Activated CD4-positive, alpha-beta T cell treated with anti-CD3 and anti-CD28 coated beads, Interleukin-2, amount 10 ng/mL, durations not matched to agents 24 days and 14 days (primary cell): ENCODE data around the gene EIPR1. TPM values are rescaled to one million over a fixed set of nuclear protein-coding genes. Genes with fewer than 3 reads are reported as not detected.

Experiments
- DNase-seq: peaks from one replicate; pipeline ENCODE4 v3.0.0; 2022
- H3K27ac Mint-ChIP-seq: one replicate; pipeline ENCODE4 v1.8.0; 2022; ENCODE audit warnings: mild to moderate bottlenecking, mixed read lengths
- H3K27me3 Mint-ChIP-seq: one replicate; pipeline ENCODE4 v1.8.0; 2022; ENCODE audit warnings: mixed read lengths
- H3K36me3 Mint-ChIP-seq: one replicate; pipeline ENCODE4 v1.8.0; 2022; ENCODE audit warnings: low read depth, mild to moderate bottlenecking, mixed read lengths
- H3K4me1 Mint-ChIP-seq: one replicate; pipeline ENCODE4 v1.8.0; 2021; ENCODE audit warnings: mixed read lengths
- H3K4me3 Mint-ChIP-seq: one replicate; pipeline ENCODE4 v1.8.0; 2022; ENCODE audit warnings: mild to moderate bottlenecking, moderate library complexity, mixed read lengths
- H3K9me3 Mint-ChIP-seq: one replicate; pipeline ENCODE4 v1.8.0; 2021; ENCODE audit warnings: mixed read lengths
- intact Hi-C: fragments of 100-400 bp; cut with micrococcal nuclease; formaldehyde crosslinking; loops from one replicate; pipeline ENCODE4 v1.15.1; 2023
- total RNA-seq: library from RNA; stranded (reverse); gene quantifications from 2 replicates; pipeline ENCODE4 v1.2.3, GENCODE V29; 2022

Gene EIPR1
- total RNA-seq, 1 donor from 2014 or later = 52.1 TPM

DNA sequence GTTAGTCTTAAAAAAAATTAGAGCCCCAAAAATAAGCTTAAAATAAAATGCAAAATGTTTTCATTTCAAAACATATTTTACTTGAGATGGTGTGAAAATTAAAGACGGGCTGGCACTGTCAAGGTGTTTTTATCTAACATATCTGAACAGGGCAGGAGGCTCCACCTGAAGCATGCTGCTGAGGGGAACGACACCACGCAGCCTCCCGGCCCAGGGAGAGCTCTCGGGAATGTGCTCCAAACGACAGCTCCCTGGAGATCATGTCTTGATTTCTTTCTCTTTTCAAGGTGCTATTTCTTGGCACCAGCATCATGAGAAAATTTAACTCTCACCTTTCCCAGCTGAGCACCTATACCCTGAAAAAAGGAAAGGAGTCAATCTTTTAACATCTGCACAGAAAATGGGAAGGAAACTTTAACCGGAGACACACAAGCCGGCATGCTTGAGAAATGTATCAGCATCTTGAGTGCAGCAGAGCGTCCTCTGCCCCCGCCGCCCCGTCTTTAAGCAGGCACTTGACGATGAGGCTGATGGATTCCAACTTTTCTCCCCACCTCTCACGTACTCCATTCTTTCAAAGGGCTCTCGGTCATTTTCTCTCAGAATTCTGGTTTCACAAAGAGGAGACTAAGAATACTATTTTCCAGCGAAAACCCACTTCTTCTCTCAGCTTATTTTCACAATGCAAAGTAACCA, 56.6 kb downstream of the EIPR1 start:
- Mint-ChIP-seq H3K4me1 (peaks cover 2% of the 10 kb centered on the region), H3K4me3 (no peak overlapping the region), H3K9me3 (no peaks in the 10 kb centered on the region), H3K36me3 (peaks cover 17% of the 10 kb centered on the region), H3K27ac (no peak overlapping the region), H3K27me3 (no peaks in the 10 kb centered on the region)
- no peak for DNase-seq
- intact Hi-C loops = no loop called here

DNA sequence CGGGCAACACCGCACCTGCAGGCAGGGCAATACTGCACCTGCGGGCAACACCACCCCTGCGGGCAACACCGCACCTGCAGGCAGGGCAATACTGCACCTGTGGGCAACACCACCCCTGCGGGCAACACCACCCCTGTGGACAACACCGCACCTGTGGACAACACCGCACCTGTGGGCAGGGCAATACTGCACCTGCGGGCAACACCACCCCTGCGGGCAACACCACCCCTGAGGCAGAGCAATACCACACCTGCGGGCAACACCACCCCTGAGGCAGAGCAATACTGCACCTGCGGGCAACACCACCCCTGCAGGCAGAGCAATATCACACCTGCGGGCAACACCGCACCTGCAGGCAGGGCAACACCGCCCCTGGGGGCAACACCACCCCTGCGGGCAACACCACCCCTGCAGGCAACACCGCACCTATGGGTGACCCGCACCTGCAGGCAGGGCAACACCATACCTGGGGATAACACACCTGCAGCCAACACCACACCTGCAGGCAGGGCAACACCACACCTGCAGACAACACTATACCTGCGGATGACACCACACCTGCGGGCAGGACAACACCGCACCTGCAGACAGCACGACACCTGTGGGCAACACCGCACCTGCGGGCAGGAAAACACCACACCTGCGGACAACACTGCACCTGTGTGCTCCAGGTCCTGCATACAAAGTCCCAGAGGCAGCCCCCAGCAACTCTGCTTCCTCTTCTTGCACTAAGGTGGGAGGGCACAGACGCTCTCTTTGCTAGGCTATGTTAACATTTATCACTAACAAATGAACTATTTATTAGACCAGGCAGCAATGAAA, 57.7 kb downstream of the EIPR1 start:
- Mint-ChIP-seq H3K4me3 (no peak overlapping the region), H3K27me3 (no peaks in the 10 kb centered on the region)

DNA sequence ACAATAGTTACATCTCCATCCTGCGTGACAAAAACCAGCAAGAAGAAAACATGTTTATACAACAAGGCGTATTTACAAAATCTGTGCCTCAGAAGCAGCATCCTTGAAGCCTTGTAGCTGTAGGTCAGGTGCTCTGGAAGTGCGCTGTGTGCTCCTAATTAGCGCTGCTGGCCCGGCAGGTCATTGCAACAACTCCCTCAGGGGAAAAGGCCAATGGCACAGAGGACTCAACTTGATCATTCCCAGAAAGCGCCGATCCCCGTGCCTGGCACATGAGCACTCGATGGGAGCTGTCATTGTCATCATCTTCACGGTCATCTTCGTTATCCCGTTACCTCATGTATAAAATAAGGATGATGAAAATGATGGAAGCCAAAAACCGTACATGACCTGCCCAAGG, 58.5 kb downstream of the EIPR1 start:
- no peaks in the 10 kb centered on the region for H3K27me3 Mint-ChIP-seq
- peaks cover 17% of the 10 kb centered on the region for H3K36me3 Mint-ChIP-seq
- H3K27ac Mint-ChIP-seq = no peak overlapping the region
- peaks cover 2% of the 10 kb centered on the region for H3K4me1 Mint-ChIP-seq
- DNase-seq = no peak
- intact Hi-C loops = no loop called here
- H3K4me3 Mint-ChIP-seq = no peak overlapping the region
- H3K9me3 Mint-ChIP-seq = no peaks in the 10 kb centered on the region

More for the DNA sequence above, 57.7 kb downstream of the EIPR1 start:
- peaks cover 2% of the 10 kb centered on the region for H3K4me1 Mint-ChIP-seq
- no peak for DNase-seq
- intact Hi-C loops = no loop called here
- H3K36me3 Mint-ChIP-seq = peaks cover 17% of the 10 kb centered on the region
- H3K27ac Mint-ChIP-seq = no peak overlapping the region
- H3K9me3 Mint-ChIP-seq = no peaks in the 10 kb centered on the region

- peaks cover 3% of the 10 kb centered on the region for H3K4me1 Mint-ChIP-seq
- H3K4me3 Mint-ChIP-seq = no peak overlapping the region
- H3K9me3 Mint-ChIP-seq = no peaks in the 10 kb centered on the region
- H3K36me3 Mint-ChIP-seq = peaks cover 12% of the 10 kb centered on the region
- H3K27me3 Mint-ChIP-seq = no peaks in the 10 kb centered on the region
- intact Hi-C loops = no loop called here
- no peak for DNase-seq
- no peak overlapping the region for H3K27ac Mint-ChIP-seq
Observed at GRCh38 chr2:3317871-3318590, 59.6 kb downstream of the EIPR1 start.

DNA sequence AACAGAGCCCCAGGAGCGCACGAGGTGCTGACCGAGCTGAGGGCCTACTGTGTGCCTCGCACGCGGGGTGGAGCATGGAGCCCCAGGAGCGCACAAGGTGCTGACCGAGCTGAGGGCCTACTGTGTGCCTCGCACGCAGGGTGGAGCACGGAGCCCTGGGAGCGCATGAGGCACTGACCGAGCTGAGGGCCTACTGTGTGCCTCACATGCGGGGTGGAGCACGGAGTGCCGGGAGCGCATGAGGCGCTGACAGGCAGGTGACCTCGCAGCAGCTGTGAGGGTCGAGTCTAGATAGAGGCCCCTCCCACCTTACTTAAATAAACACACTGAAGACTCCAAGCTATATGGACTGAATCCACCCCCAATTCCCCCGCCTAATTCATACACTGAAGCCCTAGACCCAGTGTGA, 60.3 kb downstream of the EIPR1 start:
- Mint-ChIP-seq H3K4me1 (peaks cover 5% of the 10 kb centered on the region), H3K9me3 (no peaks in the 10 kb centered on the region), H3K27me3 (no peaks in the 10 kb centered on the region), H3K27ac (no peak overlapping the region), H3K36me3 (peaks cover 12% of the 10 kb centered on the region), H3K4me3 (no peak overlapping the region)
- no peak for DNase-seq
- intact Hi-C loops = no loop called here

DNA sequence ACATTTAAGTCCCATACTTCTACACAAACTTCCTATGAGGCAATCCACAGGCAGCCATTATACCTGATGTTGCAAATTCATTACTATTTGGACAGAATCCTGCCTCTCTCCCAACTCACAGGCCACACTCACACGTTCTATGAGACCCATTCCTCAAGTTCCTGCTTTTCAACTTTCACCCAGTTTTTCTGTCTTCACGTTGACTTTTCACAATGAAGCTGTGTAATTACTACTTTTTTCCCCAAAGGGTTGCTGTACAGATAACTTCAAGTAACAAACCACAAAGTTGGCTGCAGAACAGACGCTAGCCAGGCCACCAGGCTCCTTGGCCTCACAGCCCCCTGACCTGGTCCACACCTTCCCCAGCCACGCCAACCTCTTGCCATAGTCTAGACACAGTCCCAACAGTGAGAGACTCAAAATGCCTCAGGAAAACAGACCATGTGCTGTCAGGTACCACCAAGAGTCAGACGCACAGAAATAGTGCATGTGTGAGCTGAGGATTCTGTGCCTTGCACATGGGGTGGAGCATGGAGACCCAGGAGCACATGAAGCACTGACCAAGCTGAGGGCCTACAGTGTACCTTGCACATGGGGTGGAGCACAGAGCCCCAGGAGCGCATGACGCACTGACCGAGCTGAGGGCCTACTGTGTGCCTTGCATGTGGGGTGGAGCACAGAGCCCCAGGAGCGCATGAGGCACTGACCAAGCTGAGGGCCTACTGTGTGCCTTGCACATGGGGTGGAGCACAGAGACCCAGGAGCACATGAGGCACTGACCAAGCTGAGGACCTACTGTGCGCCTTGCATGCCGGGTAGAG, 61.0 kb downstream of the EIPR1 start:
- H3K9me3 Mint-ChIP-seq = no peaks in the 10 kb centered on the region
- H3K27me3 Mint-ChIP-seq = no peaks in the 10 kb centered on the region
- DNase-seq = no peak
- H3K4me1 Mint-ChIP-seq = peaks cover 5% of the 10 kb centered on the region
- H3K27ac Mint-ChIP-seq = no peak overlapping the region
- peaks cover 12% of the 10 kb centered on the region for H3K36me3 Mint-ChIP-seq
- intact Hi-C loops = no loop called here
- H3K4me3 Mint-ChIP-seq = no peak overlapping the region

GRCh38 chr2:3314626-3315025, 63.0 kb downstream of the EIPR1 start:
- no peak overlapping the region for H3K27ac Mint-ChIP-seq

DNA sequence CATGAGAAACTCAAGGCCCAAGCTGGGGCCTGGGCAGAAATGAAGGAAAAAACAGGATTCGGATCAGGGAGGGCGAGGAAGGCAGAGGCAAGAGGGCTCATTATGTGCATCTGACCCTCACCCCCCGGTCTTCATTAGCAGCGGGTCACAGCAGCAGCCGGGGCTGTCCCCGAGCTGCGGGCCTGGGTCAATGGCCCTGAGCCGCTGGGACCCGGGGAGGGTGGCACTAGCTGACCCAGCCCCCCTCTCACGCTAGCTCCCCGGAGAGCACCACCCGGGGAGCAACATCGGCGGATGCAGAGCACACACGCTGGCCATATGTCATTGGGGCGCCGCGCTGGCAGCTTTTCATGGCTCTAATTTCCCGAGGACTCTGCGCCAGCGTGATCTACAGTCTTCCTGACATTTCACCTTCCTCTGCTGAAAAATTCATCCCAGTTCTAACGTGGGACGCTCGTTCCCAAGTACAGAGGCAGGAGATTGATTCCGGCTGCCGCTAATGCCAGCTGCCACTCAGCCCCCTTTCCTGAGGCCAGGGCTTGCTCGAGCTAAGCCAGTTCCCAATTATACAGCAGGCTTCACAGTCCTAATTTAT, 63.7 kb downstream of the EIPR1 start:
- Mint-ChIP-seq H3K36me3 (peaks cover 8% of the 10 kb centered on the region), H3K4me1 (peaks cover 8% of the 10 kb centered on the region), H3K9me3 (no peaks in the 10 kb centered on the region), H3K4me3 (no peak overlapping the region), H3K27me3 (no peaks in the 10 kb centered on the region), H3K27ac (no peak overlapping the region)
- no peak for DNase-seq
- intact Hi-C loops = no loop called here

More at GRCh38 chr2:3314626-3315025, 63.0 kb downstream of the EIPR1 start:
- DNase-seq = no peak
- peaks cover 5% of the 10 kb centered on the region for H3K4me1 Mint-ChIP-seq
- no peak overlapping the region for H3K4me3 Mint-ChIP-seq
- intact Hi-C loops = no loop called here
- peaks cover 12% of the 10 kb centered on the region for H3K36me3 Mint-ChIP-seq
- H3K27me3 Mint-ChIP-seq = no peaks in the 10 kb centered on the region
- no peaks in the 10 kb centered on the region for H3K9me3 Mint-ChIP-seq

DNA sequence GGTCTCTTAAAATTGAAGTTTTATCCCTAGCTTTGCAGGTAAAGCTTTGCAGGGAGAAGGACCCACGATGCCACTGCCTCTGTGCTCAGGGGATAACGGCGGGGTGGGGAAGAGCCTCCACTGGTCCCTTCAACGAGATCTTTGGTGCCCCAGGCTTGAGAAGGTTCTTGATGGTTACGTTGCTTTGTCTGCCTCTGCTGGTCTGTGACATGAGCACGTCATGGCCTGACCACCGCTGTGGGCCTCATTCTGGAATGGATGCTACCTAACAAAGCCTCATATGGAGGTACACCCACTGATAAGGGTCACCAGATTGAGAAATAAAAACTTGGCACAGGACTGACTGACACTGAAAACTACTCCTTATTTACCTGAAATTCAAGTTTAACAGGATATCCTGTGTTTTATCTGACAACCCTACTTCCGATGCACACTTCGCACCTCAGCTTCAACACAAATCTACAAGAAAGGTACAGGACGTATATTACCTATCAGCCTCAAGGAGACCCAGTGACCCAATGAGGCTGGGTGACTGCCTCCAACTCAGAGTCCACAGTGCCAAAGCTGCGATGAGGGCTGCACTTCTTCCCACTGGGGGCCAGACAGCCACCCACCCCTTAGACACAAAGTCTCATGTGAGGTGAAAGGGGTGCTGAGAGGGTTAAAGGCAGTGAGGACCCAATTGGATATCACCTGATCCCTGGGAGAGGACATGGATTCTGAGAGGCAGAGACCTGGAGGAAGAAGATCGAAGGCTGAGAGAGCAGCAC, 64.9 kb downstream of the EIPR1 start:
- H3K36me3 Mint-ChIP-seq = peaks cover 2% of the 10 kb centered on the region
- H3K27ac Mint-ChIP-seq = no peak overlapping the region
- H3K9me3 Mint-ChIP-seq = no peaks in the 10 kb centered on the region
- no peaks in the 10 kb centered on the region for H3K27me3 Mint-ChIP-seq
- intact Hi-C loops = no loop called here
- no peak overlapping the region for H3K4me3 Mint-ChIP-seq
- DNase-seq = no peak
- H3K4me1 Mint-ChIP-seq = peaks cover 6% of the 10 kb centered on the region

DNA sequence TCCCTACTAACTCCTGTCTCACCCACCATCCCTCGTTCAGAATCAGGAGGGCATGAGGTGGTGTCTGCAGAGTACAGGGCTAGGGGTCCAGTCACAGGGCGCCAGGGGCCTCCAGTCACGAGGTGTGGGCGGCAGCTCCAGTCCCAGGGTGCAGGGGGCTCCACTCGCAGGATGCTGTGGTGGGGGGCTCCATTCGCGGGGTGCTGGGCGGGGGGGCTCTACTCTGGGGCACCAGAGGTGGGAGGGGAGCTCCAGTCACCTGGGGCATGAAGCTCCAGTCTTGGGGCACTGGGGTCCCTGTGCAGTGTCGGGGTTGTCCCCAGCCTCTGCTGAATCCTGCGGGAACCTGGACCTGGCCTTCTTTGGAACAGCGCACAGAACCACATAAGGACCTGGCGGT, 66.0 kb downstream of the EIPR1 start:
- Mint-ChIP-seq H3K9me3 (no peaks in the 10 kb centered on the region), H3K27ac (no peak overlapping the region), H3K36me3 (no peaks in the 10 kb centered on the region), H3K27me3 (no peaks in the 10 kb centered on the region), H3K4me3 (no peak overlapping the region), H3K4me1 (peaks cover 6% of the 10 kb centered on the region)
- intact Hi-C loops = no loop called here
- no peak for DNase-seq

- Mint-ChIP-seq H3K27me3 (no peaks in the 10 kb centered on the region), H3K36me3 (no peaks in the 10 kb centered on the region), H3K9me3 (no peaks in the 10 kb centered on the region), H3K4me1 (peaks cover 6% of the 10 kb centered on the region), H3K27ac (no peak overlapping the region), H3K4me3 (no peak overlapping the region)
- intact Hi-C loops = loop anchor here (10.0 kb wide), 1 partner anchor 465 kb away; no protein-coding TSS in a partner anchor
- no peak for DNase-seq
Observed at GRCh38 chr2:3309496-3310355, 67.9 kb downstream of the EIPR1 start.

DNA sequence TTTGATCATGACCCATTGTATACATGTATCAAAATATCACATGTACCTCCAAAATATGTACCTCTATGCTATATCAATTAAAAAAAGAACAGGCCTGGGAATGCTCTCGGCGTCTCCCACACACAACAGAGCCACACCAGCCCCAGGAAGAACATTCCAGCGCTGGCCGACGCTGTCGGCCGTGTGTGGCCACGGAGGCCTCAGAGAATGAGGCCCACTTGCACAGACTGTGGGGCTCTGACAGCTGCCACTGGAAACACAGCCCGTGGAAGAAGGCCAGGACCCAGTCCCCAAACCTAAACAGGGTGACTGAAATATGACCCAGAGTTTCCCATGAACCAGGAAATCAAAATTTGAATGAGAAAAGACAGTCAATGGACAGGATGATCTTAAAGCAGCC, 69.7 kb downstream of the EIPR1 start:
- intact Hi-C loops = loop anchor here (10.0 kb wide), 1 partner anchor 463 kb away; no protein-coding TSS in a partner anchor
- no peaks in the 10 kb centered on the region for H3K36me3 Mint-ChIP-seq
- no peak overlapping the region for H3K27ac Mint-ChIP-seq
- no peak overlapping the region for H3K4me3 Mint-ChIP-seq
- H3K27me3 Mint-ChIP-seq = no peaks in the 10 kb centered on the region
- no peaks in the 10 kb centered on the region for H3K9me3 Mint-ChIP-seq
- H3K4me1 Mint-ChIP-seq = peaks cover 11% of the 10 kb centered on the region
- DNase-seq = no peak
